K562 (cell line): ENCODE measurements around the gene TYROBP. TPM values are rescaled to one million over a fixed set of nuclear protein-coding genes. Genes with fewer than 3 reads are reported as not detected.

Experiments used
- CBFA2T3 ChIP-seq: fragments of 450-650 bp; IDR thresholded peaks from 2 replicates; pipeline ENCODE4 v1.6.1; 2017
- HCFC1 ChIP-seq: IDR thresholded peaks from 2 replicates; pipeline ENCODE4 v1.6.1; 2012; ENCODE audit warnings: low read depth, low read length, improper control_type of control experiment
- JUN ChIP-seq, 2 experiments: sonication (generic) in 1 of 2; formaldehyde crosslinking in 1 of 2; IDR thresholded peaks; 2 replicates each; pipeline versions ENCODE4 v1.6.1 to v1.8.0; 2012 to 2022; ENCODE audit warnings: borderline replicate concordance in 2 of 2, mild to moderate bottlenecking in 2 of 2, improper control_type of control experiment in 1 of 2, low read depth in 1 of 2, low read length in 1 of 2, missing genetic modification reagents in 1 of 2
- LEF1 ChIP-seq: fragments of 450-650 bp; IDR thresholded peaks from 2 replicates; pipeline ENCODE4 v1.6.1; 2016; ENCODE audit warnings: mild to moderate bottlenecking
- MEF2D ChIP-seq: conservative IDR thresholded peaks from 2 replicates; pipeline ENCODE4 v1.6.1; 2016; ENCODE audit warnings: low read depth, missing genetic modification characterization, missing compliant biosample characterization
- MTF1 ChIP-seq: fragments of 250-450 bp; sonication (Bioruptor Pico); IDR thresholded peaks from 2 replicates; pipeline ENCODE4 v1.9.0; 2021; ENCODE audit warnings: moderate library complexity, mild to moderate bottlenecking, inconsistent platforms, borderline replicate concordance
- NFIX ChIP-seq: fragments of 250-450 bp; sonication (Bioruptor Pico); IDR thresholded peaks from 2 replicates; pipeline ENCODE4 v1.4.0; 2020; ENCODE audit warnings: low read depth, mild to moderate bottlenecking, moderate library complexity
- PYGO2 ChIP-seq: fragments of 450-650 bp; IDR thresholded peaks from 2 replicates; pipeline ENCODE4 v1.6.1; 2016; ENCODE audit warnings: mild to moderate bottlenecking, missing genetic modification characterization, moderate library complexity, missing compliant biosample characterization
- RAD51 ChIP-seq: fragments of 450-650 bp; IDR thresholded peaks from 2 replicates; pipeline ENCODE4 v1.7.1; 2016; ENCODE audit warnings: low read depth, mild to moderate bottlenecking, borderline replicate concordance
- SIN3A ChIP-seq, 2 experiments: fragments of 150-350 bp in 1 of 2; IDR thresholded peaks; 2 replicates each; pipeline ENCODE4 v1.6.1; 2011 to 2016; ENCODE audit warnings: borderline replicate concordance in 2 of 2, low read depth in 2 of 2, low read length in 2 of 2, mild to moderate bottlenecking in 2 of 2, moderate library complexity in 2 of 2; ENCODE audit not compliant: control insufficient read depth in 1 of 2
- TGIF2 ChIP-seq: sonication (generic); formaldehyde crosslinking; IDR thresholded peaks from 2 replicates; pipeline ENCODE4 v1.8.1; 2022; ENCODE audit warnings: mild to moderate bottlenecking, missing genetic modification reagents, moderate library complexity
- ZFX ChIP-seq: sonication (generic); formaldehyde crosslinking; IDR thresholded peaks from 2 replicates; pipeline ENCODE4 v1.8.0; 2022; ENCODE audit warnings: mild to moderate bottlenecking, missing genetic modification reagents, moderate library complexity
- ZNF408 ChIP-seq: fragments of 250-450 bp; sonication (Bioruptor Pico); IDR thresholded peaks from 2 replicates; pipeline ENCODE4 v1.4.0; 2020; ENCODE audit warnings: low read depth, mild to moderate bottlenecking, moderate library complexity
- polyA plus RNA-seq, 8 experiments: library from polyadenylated mRNA; depleted of rRNA in 4 of 8; stranded (reverse) in 5 of 8; unstranded in 3 of 8; fragments of >200 nt; fragmentation: Nextera tagmentation in 2 of 8; fragmentation: Illumina TruSeq in 1 of 8; extraction: Ambion mirVana in 2 of 8; extraction: Trizol in 1 of 8; gene quantifications; 2 replicates each; pipeline versions ENCODE4 v1.2.1 to v1.2.3, GENCODE V29; 2011 to 2014; ENCODE audit warnings: inconsistent platforms in 1 of 8, missing spikeins in 1 of 8
- total RNA-seq, 7 experiments: library from RNA; depleted of rRNA in 6 of 7; stranded (reverse); fragments of >200 nt in 6 of 7; fragmentation: Illumina TruSeq in 2 of 7; extraction: Trizol in 2 of 7; gene quantifications; 2 replicates each; pipeline versions ENCODE4 v1.2.1 to v1.2.3, GENCODE V29; 2011 to 2021; ENCODE audit warnings: low replicate concordance in 1 of 7
- TF ChIP-seq, protein P1 (sequence below): fragments of 250-450 bp; sonication (Bioruptor Pico); IDR thresholded peaks from 2 replicates; pipeline ENCODE4 v1.8.0; 2021; ENCODE audit warnings: mild to moderate bottlenecking, moderate library complexity
- TF ChIP-seq, protein P2 (sequence below), 2 experiments: fragments of 450-650 bp; IDR thresholded peaks; 2 replicates each; pipeline ENCODE4 v1.6.1; 2018; ENCODE audit warnings: mild to moderate bottlenecking in 2 of 2, low read depth in 1 of 2; ENCODE audit not compliant: partially characterized antibody in 2 of 2
- TF ChIP-seq, protein P3 (sequence below): fragments of 450-650 bp; IDR thresholded peaks from 2 replicates; pipeline ENCODE4 v1.6.1; 2016; ENCODE audit warnings: borderline replicate concordance

TYROBP gene
- total and polyA plus RNA-seq, 9 of the 15 experiments (the other 6 are each of a cell fraction or from before 2014, with no cell fraction given): 0.72 to 8.2 (median 2.4) TPM

DNA sequence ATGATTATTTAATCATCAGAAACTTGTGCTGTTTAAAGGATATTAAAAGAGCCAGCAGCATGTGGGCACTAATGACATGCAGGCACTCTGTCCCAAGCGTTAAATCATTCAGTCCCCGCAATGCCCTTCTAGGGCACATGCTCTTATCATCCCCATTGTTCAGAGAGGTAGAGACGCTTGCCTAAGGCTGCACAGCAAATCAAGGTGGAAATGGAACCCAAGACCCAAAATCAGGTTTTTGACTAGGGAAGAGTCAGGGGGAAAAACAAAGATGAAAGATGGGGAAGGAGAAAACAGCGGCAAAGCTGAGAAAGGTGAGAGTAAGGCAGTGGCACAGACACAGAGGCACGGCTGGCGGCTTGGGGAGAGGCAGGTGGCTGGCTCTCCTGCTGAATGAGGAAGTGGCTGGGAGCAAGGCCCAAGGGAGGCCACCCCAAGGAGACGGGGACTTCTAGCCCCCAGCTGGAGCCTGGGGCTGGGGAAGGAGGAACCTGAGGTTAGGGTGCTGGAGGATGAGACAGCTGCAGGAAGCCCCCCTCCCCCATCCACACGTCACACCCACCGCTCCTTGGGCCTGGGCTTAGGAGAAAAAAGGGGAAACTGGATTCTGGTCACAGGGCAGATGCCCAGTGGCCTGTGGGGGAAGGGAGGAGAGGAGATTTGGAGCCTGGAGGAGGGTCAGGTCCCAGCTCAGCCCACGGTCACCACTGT lies 1.0 kb upstream of the TYROBP start (continued):
- TF ChIP-seq, protein P1, sequence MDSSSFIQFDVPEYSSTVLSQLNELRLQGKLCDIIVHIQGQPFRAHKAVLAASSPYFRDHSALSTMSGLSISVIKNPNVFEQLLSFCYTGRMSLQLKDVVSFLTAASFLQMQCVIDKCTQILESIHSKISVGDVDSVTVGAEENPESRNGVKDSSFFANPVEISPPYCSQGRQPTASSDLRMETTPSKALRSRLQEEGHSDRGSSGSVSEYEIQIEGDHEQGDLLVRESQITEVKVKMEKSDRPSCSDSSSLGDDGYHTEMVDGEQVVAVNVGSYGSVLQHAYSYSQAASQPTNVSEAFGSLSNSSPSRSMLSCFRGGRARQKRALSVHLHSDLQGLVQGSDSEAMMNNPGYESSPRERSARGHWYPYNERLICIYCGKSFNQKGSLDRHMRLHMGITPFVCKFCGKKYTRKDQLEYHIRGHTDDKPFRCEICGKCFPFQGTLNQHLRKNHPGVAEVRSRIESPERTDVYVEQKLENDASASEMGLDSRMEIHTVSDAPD (CRISPR knock-in tag): no peak
- TF ChIP-seq ZNF408 (CRISPR knock-in tag): no peak
- TF ChIP-seq CBFA2T3: peak; percentile 21; the same call in 1 of the 2 replicates
- TF ChIP-seq JUN (IDR thresholded peaks at IDR 0.05; ENCODE audit: borderline replicate concordance, low read depth, low read length): 0 out of 2 replicates have a peak, but pooled peaks have one; percentile 29
- no peak for TF ChIP-seq JUN (CRISPR knock-in tag; IDR thresholded peaks at IDR 0.05; ENCODE audit: borderline replicate concordance)
- no peak for TF ChIP-seq RAD51
- peak; percentile 82; the same call in 1 of the 2 replicates for TF ChIP-seq LEF1
- TF ChIP-seq, protein P2, sequence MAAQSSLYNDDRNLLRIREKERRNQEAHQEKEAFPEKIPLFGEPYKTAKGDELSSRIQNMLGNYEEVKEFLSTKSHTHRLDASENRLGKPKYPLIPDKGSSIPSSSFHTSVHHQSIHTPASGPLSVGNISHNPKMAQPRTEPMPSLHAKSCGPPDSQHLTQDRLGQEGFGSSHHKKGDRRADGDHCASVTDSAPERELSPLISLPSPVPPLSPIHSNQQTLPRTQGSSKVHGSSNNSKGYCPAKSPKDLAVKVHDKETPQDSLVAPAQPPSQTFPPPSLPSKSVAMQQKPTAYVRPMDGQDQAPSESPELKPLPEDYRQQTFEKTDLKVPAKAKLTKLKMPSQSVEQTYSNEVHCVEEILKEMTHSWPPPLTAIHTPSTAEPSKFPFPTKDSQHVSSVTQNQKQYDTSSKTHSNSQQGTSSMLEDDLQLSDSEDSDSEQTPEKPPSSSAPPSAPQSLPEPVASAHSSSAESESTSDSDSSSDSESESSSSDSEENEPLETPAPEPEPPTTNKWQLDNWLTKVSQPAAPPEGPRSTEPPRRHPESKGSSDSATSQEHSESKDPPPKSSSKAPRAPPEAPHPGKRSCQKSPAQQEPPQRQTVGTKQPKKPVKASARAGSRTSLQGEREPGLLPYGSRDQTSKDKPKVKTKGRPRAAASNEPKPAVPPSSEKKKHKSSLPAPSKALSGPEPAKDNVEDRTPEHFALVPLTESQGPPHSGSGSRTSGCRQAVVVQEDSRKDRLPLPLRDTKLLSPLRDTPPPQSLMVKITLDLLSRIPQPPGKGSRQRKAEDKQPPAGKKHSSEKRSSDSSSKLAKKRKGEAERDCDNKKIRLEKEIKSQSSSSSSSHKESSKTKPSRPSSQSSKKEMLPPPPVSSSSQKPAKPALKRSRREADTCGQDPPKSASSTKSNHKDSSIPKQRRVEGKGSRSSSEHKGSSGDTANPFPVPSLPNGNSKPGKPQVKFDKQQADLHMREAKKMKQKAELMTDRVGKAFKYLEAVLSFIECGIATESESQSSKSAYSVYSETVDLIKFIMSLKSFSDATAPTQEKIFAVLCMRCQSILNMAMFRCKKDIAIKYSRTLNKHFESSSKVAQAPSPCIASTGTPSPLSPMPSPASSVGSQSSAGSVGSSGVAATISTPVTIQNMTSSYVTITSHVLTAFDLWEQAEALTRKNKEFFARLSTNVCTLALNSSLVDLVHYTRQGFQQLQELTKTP (IDR thresholded peaks at IDR 0.05; ENCODE audit: low read depth in 1 of 2, partially characterized antibody in 2 of 2): peak in 1 of 2 experiments; percentile 35
- TF ChIP-seq MEF2D (tag): no peak; the same call in 1 of the 2 replicates
- TF ChIP-seq SIN3A (IDR thresholded peaks at IDR 0.05; ENCODE audit: borderline replicate concordance in 2 of 2, control insufficient read depth in 1 of 2, low read depth in 2 of 2, low read length in 2 of 2): peak; percentile 35 to 53; a peak in 2 of 4 replicates
- no peak for TF ChIP-seq TGIF2 (CRISPR knock-in tag)
- TF ChIP-seq NFIX (CRISPR knock-in tag): no peak
- TF ChIP-seq, protein P3, sequence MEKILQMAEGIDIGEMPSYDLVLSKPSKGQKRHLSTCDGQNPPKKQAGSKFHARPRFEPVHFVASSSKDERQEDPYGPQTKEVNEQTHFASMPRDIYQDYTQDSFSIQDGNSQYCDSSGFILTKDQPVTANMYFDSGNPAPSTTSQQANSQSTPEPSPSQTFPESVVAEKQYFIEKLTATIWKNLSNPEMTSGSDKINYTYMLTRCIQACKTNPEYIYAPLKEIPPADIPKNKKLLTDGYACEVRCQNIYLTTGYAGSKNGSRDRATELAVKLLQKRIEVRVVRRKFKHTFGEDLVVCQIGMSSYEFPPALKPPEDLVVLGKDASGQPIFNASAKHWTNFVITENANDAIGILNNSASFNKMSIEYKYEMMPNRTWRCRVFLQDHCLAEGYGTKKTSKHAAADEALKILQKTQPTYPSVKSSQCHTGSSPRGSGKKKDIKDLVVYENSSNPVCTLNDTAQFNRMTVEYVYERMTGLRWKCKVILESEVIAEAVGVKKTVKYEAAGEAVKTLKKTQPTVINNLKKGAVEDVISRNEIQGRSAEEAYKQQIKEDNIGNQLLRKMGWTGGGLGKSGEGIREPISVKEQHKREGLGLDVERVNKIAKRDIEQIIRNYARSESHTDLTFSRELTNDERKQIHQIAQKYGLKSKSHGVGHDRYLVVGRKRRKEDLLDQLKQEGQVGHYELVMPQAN: no peak
- peak; percentile 79 for TF ChIP-seq ZFX (CRISPR knock-in tag)
- TF ChIP-seq MTF1 (CRISPR knock-in tag): no peak
- peak; percentile 10; the same call in 1 of the 2 replicates for TF ChIP-seq HCFC1
- TF ChIP-seq PYGO2 (tag): no peak
